Smooth muscle cell (in vitro differentiated cells): ENCODE measurements around the gene IFIT2. TPM values are rescaled to one million over a fixed set of nuclear protein-coding genes. Genes with fewer than 3 reads are reported as not detected.

Source experiments
- DNase-seq: peaks from one replicate; lab custom pipeline; 2025; ENCODE audit not compliant: unreplicated experiment; lab: John Stamatoyannopoulos, UW
- H2AFZ ChIP-seq: fragments of 200-600 bp; sonication (generic); 2 replicates; pipeline ENCODE4 v1.6.0; 2016; ENCODE audit warnings: antibody characterized with exemption, low read depth, mild to moderate bottlenecking
- H3F3A ChIP-seq: fragments of 200-600 bp; sonication (generic); 2 replicates; pipeline ENCODE4 v1.6.0; 2017; ENCODE audit warnings: antibody characterized with exemption, low read depth
- H3K27ac ChIP-seq: fragments of 200-600 bp; sonication (generic); 2 replicates; pipeline ENCODE4 v1.5.1; 2016; ENCODE audit warnings: low read depth, mild to moderate bottlenecking
- H3K27me3 ChIP-seq: fragments of 200-600 bp; sonication (generic); 2 replicates; pipeline ENCODE4 v1.6.1; 2016; ENCODE audit warnings: low read depth, mild to moderate bottlenecking
- H3K36me3 ChIP-seq: fragments of 200-600 bp; sonication (generic); 2 replicates; pipeline ENCODE4 v1.5.1; 2016; ENCODE audit warnings: low read depth
- H3K4me1 ChIP-seq: fragments of 200-600 bp; sonication (generic); 2 replicates; pipeline ENCODE4 v1.5.1; 2016; ENCODE audit warnings: low read depth
- H3K4me2 ChIP-seq: fragments of 200-600 bp; sonication (generic); 2 replicates; pipeline ENCODE4 v1.6.0; 2016; ENCODE audit warnings: mild to moderate bottlenecking
- H3K4me3 ChIP-seq: fragments of 200-600 bp; sonication (generic); 2 replicates; pipeline ENCODE4 v1.5.1; 2016; ENCODE audit warnings: mild to moderate bottlenecking
- H3K79me2 ChIP-seq: fragments of 200-600 bp; sonication (generic); 2 replicates; pipeline ENCODE4 v1.6.0; 2016; ENCODE audit warnings: low read depth, mild to moderate bottlenecking
- H3K9ac ChIP-seq: fragments of 200-600 bp; sonication (generic); 2 replicates; pipeline ENCODE4 v1.6.0; 2016; ENCODE audit warnings: low read depth
- H3K9me3 ChIP-seq: fragments of 200-600 bp; sonication (generic); replicated peaks from 2 replicates; pipeline ENCODE4 v1.5.1; 2016; ENCODE audit warnings: low read depth
- H4K20me1 ChIP-seq: fragments of 200-600 bp; sonication (generic); 2 replicates; pipeline ENCODE4 v1.6.0; 2016; ENCODE audit warnings: low read depth
- WGBS: methylation state at CpG from one replicate; pipeline ENCODE4 v1.1.7; 2016; ENCODE audit warnings: low lambda C conversion rate; 5-methylcytosine and 5-hydroxymethylcytosine counted together
- polyA plus RNA-seq: library from polyadenylated mRNA; unstranded; fragments of >200 nt; fragmentation: Nextera tagmentation; extraction: Ambion mirVana; gene quantifications from 2 replicates; pipeline ENCODE4 v1.2.1, GENCODE V29; 2016
- total RNA-seq: library from RNA; depleted of rRNA; stranded (reverse); fragments of >200 nt; gene quantifications from 2 replicates; pipeline ENCODE4 v1.2.3, GENCODE V29; 2014
- TF ChIP-seq, protein P1 (sequence below): fragments of 200-600 bp; sonication (generic); IDR thresholded peaks from 2 replicates; pipeline ENCODE4 v1.5.1; 2017; ENCODE audit warnings: borderline replicate concordance, mild to moderate bottlenecking, antibody characterized with exemption; ENCODE audit not compliant: insufficient read depth, poor library complexity, severe bottlenecking

The IFIT2 gene
- total and polyA plus RNA-seq, 2 experiments from 2014 or later: 0.27 to 1.5 TPM

DNA sequence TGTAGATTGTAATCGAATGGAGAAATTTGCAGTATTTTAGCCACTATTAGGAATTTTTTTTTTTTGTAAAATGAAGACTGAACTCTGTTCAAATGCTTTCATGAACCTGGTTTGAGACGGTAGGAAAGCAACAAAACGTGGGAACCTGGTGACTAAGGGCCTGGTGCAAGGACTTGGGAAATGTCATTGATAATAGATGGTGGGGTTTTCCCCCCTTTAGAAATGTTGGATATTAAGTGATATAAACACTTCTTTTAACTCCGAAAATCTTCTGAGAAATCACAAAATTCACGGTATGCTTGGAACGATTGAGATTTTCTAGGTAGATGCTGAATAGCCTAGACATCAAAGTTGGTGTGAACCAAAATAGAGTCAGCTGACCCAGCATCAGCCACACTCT is 6.4 kb downstream of the IFIT2 start:
- 98% methylated on average over 6 of the region's 6 CpGs for WGBS
- H3K4me3 ChIP-seq: no peak overlapping the region
- no peaks in the 10 kb centered on the region for H3K79me2 ChIP-seq
- no peak overlapping the region for H2AFZ ChIP-seq
- H3F3A ChIP-seq: no peaks in the 10 kb centered on the region
- no peak overlapping the region for H3K4me2 ChIP-seq
- no peak overlapping the region for H3K27ac ChIP-seq
- no peaks in the 10 kb centered on the region for H4K20me1 ChIP-seq
- no peaks in the 10 kb centered on the region for H3K36me3 ChIP-seq
- H3K27me3 ChIP-seq: no peaks in the 10 kb centered on the region
- TF ChIP-seq, protein P1, sequence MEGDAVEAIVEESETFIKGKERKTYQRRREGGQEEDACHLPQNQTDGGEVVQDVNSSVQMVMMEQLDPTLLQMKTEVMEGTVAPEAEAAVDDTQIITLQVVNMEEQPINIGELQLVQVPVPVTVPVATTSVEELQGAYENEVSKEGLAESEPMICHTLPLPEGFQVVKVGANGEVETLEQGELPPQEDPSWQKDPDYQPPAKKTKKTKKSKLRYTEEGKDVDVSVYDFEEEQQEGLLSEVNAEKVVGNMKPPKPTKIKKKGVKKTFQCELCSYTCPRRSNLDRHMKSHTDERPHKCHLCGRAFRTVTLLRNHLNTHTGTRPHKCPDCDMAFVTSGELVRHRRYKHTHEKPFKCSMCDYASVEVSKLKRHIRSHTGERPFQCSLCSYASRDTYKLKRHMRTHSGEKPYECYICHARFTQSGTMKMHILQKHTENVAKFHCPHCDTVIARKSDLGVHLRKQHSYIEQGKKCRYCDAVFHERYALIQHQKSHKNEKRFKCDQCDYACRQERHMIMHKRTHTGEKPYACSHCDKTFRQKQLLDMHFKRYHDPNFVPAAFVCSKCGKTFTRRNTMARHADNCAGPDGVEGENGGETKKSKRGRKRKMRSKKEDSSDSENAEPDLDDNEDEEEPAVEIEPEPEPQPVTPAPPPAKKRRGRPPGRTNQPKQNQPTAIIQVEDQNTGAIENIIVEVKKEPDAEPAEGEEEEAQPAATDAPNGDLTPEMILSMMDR: no peak
- DNase-seq: no peak
- no peaks in the 10 kb centered on the region for H3K4me1 ChIP-seq
- no peaks in the 10 kb centered on the region for H3K9me3 ChIP-seq
- H3K9ac ChIP-seq: no peak overlapping the region

DNA sequence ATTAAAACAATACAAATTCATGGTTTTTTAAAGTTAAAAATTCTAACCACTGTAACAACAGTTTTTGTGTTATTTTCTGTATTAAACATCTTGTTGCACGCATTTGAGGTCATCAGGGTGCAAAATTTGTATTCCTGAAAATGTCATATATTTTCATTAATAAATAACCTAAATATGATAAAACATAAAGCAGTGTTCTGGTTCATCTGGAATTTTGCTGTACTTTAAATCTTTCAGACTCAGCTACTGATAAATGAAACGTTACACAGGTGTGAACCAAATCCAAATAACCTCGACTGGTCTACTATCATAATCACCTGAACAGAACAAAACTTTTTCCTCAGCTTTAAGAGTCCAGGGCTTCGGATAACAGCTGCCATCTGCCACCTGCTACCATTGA is 6.9 kb downstream of the IFIT2 start:
- H3K27me3 ChIP-seq: no peaks in the 10 kb centered on the region
- H3K9me3 ChIP-seq: no peaks in the 10 kb centered on the region
- no peaks in the 10 kb centered on the region for H3K36me3 ChIP-seq
- no peak for DNase-seq
- no peak overlapping the region for H3K9ac ChIP-seq
- TF ChIP-seq, protein P1: no peak
- no peaks in the 10 kb centered on the region for H3K79me2 ChIP-seq
- H3F3A ChIP-seq: no peaks in the 10 kb centered on the region
- H3K4me1 ChIP-seq: no peaks in the 10 kb centered on the region
- no peaks in the 10 kb centered on the region for H4K20me1 ChIP-seq
- H3K27ac ChIP-seq: no peak overlapping the region
- H2AFZ ChIP-seq: no peak overlapping the region
- no peak overlapping the region for H3K4me3 ChIP-seq
- 92% methylated on average over 4 of the region's 4 CpGs for WGBS
- no peak overlapping the region for H3K4me2 ChIP-seq

DNA sequence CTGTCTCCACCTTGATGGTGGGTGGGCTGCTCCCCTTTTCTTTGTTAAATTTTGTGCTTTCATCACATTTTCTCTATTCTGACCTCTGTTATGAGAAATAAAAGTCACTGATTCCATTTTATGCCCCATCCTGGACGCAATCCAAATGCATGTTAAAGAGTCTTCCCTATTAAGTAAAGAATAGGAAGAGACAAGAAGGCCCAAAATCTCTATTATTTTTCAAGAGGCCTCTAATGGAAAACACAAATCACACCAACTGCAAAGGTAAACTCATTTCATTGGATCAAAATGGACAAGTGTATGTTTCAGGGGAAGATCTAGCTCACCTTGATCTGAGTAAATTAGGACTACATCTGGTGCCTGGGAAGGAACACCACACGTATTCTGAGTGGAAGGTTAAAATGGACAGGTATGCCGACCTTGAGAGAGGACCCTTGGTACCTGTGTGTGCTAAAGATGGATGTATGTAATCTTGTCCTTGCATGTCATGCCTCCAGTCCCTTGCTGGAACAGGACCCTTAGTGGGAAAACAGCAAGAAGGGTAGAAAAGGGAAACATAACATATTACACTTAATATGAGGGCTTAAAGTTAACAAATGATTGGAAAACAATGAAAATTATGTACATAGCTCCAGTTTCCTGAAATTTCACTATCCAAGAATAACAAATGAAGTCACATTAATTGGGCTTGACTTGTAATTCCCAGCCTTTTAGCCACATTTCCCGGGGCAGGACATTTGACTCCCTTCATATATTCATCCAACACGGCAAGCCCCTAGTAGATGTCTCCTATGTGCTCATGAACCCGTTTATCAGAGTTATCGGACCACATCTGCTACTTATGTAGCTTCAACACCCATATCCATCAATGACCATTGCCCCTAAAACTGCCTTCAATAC is 7.6 kb downstream of the IFIT2 start:
- Histone ChIP-seq H3K4me2 (no peak overlapping the region), H3F3A (no peaks in the 10 kb centered on the region), H3K9ac (no peak overlapping the region), H3K9me3 (no peaks in the 10 kb centered on the region), H3K4me1 (no peaks in the 10 kb centered on the region), H3K27me3 (no peaks in the 10 kb centered on the region), H3K79me2 (no peaks in the 10 kb centered on the region), H3K4me3 (no peak overlapping the region), H4K20me1 (no peaks in the 10 kb centered on the region), H3K36me3 (no peaks in the 10 kb centered on the region), H2AFZ (no peak overlapping the region), H3K27ac (no peak overlapping the region)
- TF ChIP-seq, protein P1: no peak
- no peak for DNase-seq
- 94% methylated on average over 7 of the region's 7 CpGs for WGBS
